Testis (tissue), 3 donors: Measurements from ENCODE around the gene SRR. TPM values are rescaled to one million over a fixed set of nuclear protein-coding genes. Genes with fewer than 3 reads are reported as not detected.

Experiments used
- DNase-seq: peaks from one replicate; pipeline ENCODE4 v3.0.0-alpha.2; 2019
- H3K27ac ChIP-seq, 2 donors: fragments of 200-600 bp; sonication (generic); one replicate each; pipeline ENCODE4 v1.5.1; 2019
- H3K27me3 ChIP-seq: fragments of 200-600 bp; sonication (generic); one replicate; pipeline ENCODE4 v1.5.1; 2019
- H3K36me3 ChIP-seq: fragments of 200-600 bp; sonication (generic); one replicate; pipeline ENCODE4 v1.5.1; 2017; ENCODE audit warnings: low read depth; ENCODE audit errors: missing control alignments
- H3K4me1 ChIP-seq: fragments of 200-600 bp; sonication (generic); one replicate; pipeline ENCODE4 v1.5.1; 2019
- H3K4me3 ChIP-seq, 2 donors: fragments of 200-600 bp; sonication (generic); one replicate each; pipeline ENCODE4 v1.5.1; 2017 to 2019
- H3K9me3 ChIP-seq: fragments of 200-600 bp; sonication (generic); one replicate; pipeline ENCODE4 v1.5.1; 2017
- POLR2A ChIP-seq: fragments of 450-650 bp; IDR thresholded peaks from one replicate; pipeline ENCODE4 v1.6.1; 2017; ENCODE audit warnings: antibody characterized with exemption, mild to moderate bottlenecking, moderate library complexity
- WGBS, 2 donors: methylation state at CpG; one replicate each; pipeline ENCODE4 v1.1.5; 2018; 5-methylcytosine and 5-hydroxymethylcytosine counted together
- intact Hi-C: fragments of 100-400 bp; cut with DNase I; formaldehyde crosslinking; loops from one replicate; pipeline ENCODE4 v1.15.1; 2023; ENCODE audit warnings: low total_unique reads
- polyA plus RNA-seq: library from polyadenylated mRNA; stranded (reverse); fragments of 350-450 nt; fragmentation: Illumina TruSeq; extraction: RNeasy Lipid Tissue Mini Kit (QIAGEN cat#74804); gene quantifications from one replicate; pipeline ENCODE4 v1.2.3, GENCODE V29; 2014; ENCODE audit warnings: low read depth, low replicate concordance; ENCODE audit not compliant: insufficient read depth
- total RNA-seq, 2 donors: library from RNA; depleted of rRNA; stranded (reverse); fragments of >200 nt; gene quantifications; one replicate each; pipeline ENCODE4 v1.2.3, GENCODE V29; 2016
- TF ChIP-seq, protein P1 (sequence below), 3 experiments: fragments of 450-650 bp in 2 of 3; fragments of 200-600 bp in 1 of 3; sonication (generic) in 1 of 3; IDR thresholded peaks; one replicate each; pipeline ENCODE4 v1.5.1; 2016 to 2019; ENCODE audit warnings: antibody characterized with exemption in 3 of 3, mild to moderate bottlenecking in 2 of 3, moderate library complexity in 1 of 3

Gene SRR
- total and polyA plus RNA-seq, 3 donors from 2014 or later = 14.2 to 16.9 (median 16.1) TPM

GRCh38 chr17:2267354-2267753 lies 36.4 kb upstream of the SRR start:
- H3K27ac ChIP-seq = no peak overlapping the region
- H3K27me3 ChIP-seq = no peaks in the 10 kb centered on the region
- DNase-seq = no peak
- no peaks in the 10 kb centered on the region for H3K9me3 ChIP-seq
- WGBS, 2 donors = 95 to 98% methylated on average over 4 of the region's 4 CpGs
- H3K4me1 ChIP-seq = no peaks in the 10 kb centered on the region
- H3K36me3 ChIP-seq = no peaks in the 10 kb centered on the region
- TF ChIP-seq, protein P1, sequence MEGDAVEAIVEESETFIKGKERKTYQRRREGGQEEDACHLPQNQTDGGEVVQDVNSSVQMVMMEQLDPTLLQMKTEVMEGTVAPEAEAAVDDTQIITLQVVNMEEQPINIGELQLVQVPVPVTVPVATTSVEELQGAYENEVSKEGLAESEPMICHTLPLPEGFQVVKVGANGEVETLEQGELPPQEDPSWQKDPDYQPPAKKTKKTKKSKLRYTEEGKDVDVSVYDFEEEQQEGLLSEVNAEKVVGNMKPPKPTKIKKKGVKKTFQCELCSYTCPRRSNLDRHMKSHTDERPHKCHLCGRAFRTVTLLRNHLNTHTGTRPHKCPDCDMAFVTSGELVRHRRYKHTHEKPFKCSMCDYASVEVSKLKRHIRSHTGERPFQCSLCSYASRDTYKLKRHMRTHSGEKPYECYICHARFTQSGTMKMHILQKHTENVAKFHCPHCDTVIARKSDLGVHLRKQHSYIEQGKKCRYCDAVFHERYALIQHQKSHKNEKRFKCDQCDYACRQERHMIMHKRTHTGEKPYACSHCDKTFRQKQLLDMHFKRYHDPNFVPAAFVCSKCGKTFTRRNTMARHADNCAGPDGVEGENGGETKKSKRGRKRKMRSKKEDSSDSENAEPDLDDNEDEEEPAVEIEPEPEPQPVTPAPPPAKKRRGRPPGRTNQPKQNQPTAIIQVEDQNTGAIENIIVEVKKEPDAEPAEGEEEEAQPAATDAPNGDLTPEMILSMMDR (IDR thresholded peaks at IDR 0.05) = no peak
- no peak for TF ChIP-seq POLR2A
- intact Hi-C loops = no loop called here
- no peak overlapping the region for H3K4me3 ChIP-seq

- no peak overlapping the region for H3K4me3 ChIP-seq
- DNase-seq = no peak
- H3K27ac ChIP-seq = no peak overlapping the region
- no peaks in the 10 kb centered on the region for H3K9me3 ChIP-seq
- H3K27me3 ChIP-seq = no peaks in the 10 kb centered on the region
- WGBS, 2 donors = 89 to 95% methylated on average over 3 of the region's 3 CpGs
- intact Hi-C loops = no loop called here
- TF ChIP-seq, protein P1 (IDR thresholded peaks at IDR 0.05) = no peak
- no peak for TF ChIP-seq POLR2A
- H3K4me1 ChIP-seq = no peaks in the 10 kb centered on the region
- no peaks in the 10 kb centered on the region for H3K36me3 ChIP-seq
Observed at GRCh38 chr17:2271985-2272702, 31.6 kb upstream of the SRR start.

GRCh38 chr17:2274414-2274813 lies 29.3 kb upstream of the SRR start:
- Histone ChIP-seq H3K4me1 (no peaks in the 10 kb centered on the region), H3K36me3 (no peaks in the 10 kb centered on the region), H3K27ac (no peak overlapping the region), H3K4me3 (no peak overlapping the region), H3K9me3 (no peaks in the 10 kb centered on the region), H3K27me3 (no peaks in the 10 kb centered on the region)
- WGBS, 2 donors = 37 to 91% methylated on average over 2 of the region's 2 CpGs
- TF ChIP-seq POLR2A = no peak
- TF ChIP-seq, protein P1 (IDR thresholded peaks at IDR 0.05) = no peak
- DNase-seq = no peak
- intact Hi-C loops = no loop called here

GRCh38 chr17:2275722-2276121 lies 28.0 kb upstream of the SRR start:
- no peaks in the 10 kb centered on the region for H3K27me3 ChIP-seq
- H3K9me3 ChIP-seq = no peaks in the 10 kb centered on the region
- no peak overlapping the region for H3K27ac ChIP-seq
- no peaks in the 10 kb centered on the region for H3K36me3 ChIP-seq
- 50 to 70% methylated on average over 1 of the region's 1 CpG for WGBS, 2 donors
- TF ChIP-seq, protein P1 (IDR thresholded peaks at IDR 0.05) = no peak
- no peak for TF ChIP-seq POLR2A
- intact Hi-C loops = no loop called here
- H3K4me1 ChIP-seq = no peaks in the 10 kb centered on the region
- DNase-seq = no peak
- H3K4me3 ChIP-seq = no peak overlapping the region
